Stomach (tissue), 4 donors: ENCODE results near the gene VPS51.

ENCODE experiments used
- CTCF ChIP-seq, 7 experiments: fragments of 450-650 bp in 4 of 7; fragments of 200-600 bp in 3 of 7; sonication (generic) in 3 of 7; IDR thresholded peaks; one replicate each; pipeline ENCODE4 v1.5.1; 2016 to 2019; ENCODE audit warnings: antibody characterized with exemption in 7 of 7, control low read depth in 2 of 7, mild to moderate bottlenecking in 1 of 7
- EP300 ChIP-seq: sonication (generic); formaldehyde crosslinking; IDR thresholded peaks from one replicate; pipeline ENCODE4 v1.6.1; 2017; ENCODE audit warnings: antibody characterized with exemption
- POLR2A ChIP-seq, 4 donors: fragments of 450-650 bp; IDR thresholded peaks; one replicate each; pipeline ENCODE4 v1.6.1; 2016; ENCODE audit warnings: antibody characterized with exemption in 4 of 4, control low read depth in 2 of 4, mild to moderate bottlenecking in 1 of 4, moderate library complexity in 1 of 4
- POLR2AphosphoS5 ChIP-seq, 3 donors: sonication (generic); formaldehyde crosslinking; IDR thresholded peaks; one replicate each; pipeline ENCODE4 v1.6.1; 2016; ENCODE audit warnings: antibody characterized with exemption in 3 of 3

- no peak for TF ChIP-seq POLR2AphosphoS5 (IDR thresholded peaks at IDR 0.05)
- TF ChIP-seq CTCF (IDR thresholded peaks at IDR 0.05), result no peak
- no peak for TF ChIP-seq EP300
- no peak for TF ChIP-seq POLR2A (IDR thresholded peaks at IDR 0.05)
Measured at GRCh38 chr11:65064847-65065240, 31.2 kb upstream of the VPS51 start.
